Testis (tissue), 3 donors: Measurements from ENCODE around the gene TCF4. TPM values are rescaled to one million over a fixed set of nuclear protein-coding genes. Genes with fewer than 3 reads are reported as not detected.

Experiments
- DNase-seq: peaks from one replicate; pipeline ENCODE4 v3.0.0-alpha.2; 2019
- H3K27ac ChIP-seq, 2 donors: fragments of 200-600 bp; sonication (generic); one replicate each; pipeline ENCODE4 v1.5.1; 2019
- H3K27me3 ChIP-seq: fragments of 200-600 bp; sonication (generic); one replicate; pipeline ENCODE4 v1.5.1; 2019
- H3K36me3 ChIP-seq: fragments of 200-600 bp; sonication (generic); one replicate; pipeline ENCODE4 v1.5.1; 2017; ENCODE audit warnings: low read depth; ENCODE audit errors: missing control alignments
- H3K4me1 ChIP-seq: fragments of 200-600 bp; sonication (generic); one replicate; pipeline ENCODE4 v1.5.1; 2019
- H3K4me3 ChIP-seq, 2 donors: fragments of 200-600 bp; sonication (generic); one replicate each; pipeline ENCODE4 v1.5.1; 2017 to 2019
- H3K9me3 ChIP-seq: fragments of 200-600 bp; sonication (generic); one replicate; pipeline ENCODE4 v1.5.1; 2017
- POLR2A ChIP-seq: fragments of 450-650 bp; IDR thresholded peaks from one replicate; pipeline ENCODE4 v1.6.1; 2017; ENCODE audit warnings: antibody characterized with exemption, mild to moderate bottlenecking, moderate library complexity
- WGBS, 2 donors: methylation state at CpG; one replicate each; pipeline ENCODE4 v1.1.5; 2018; 5-methylcytosine and 5-hydroxymethylcytosine counted together
- intact Hi-C: fragments of 100-400 bp; cut with DNase I; formaldehyde crosslinking; loops from one replicate; pipeline ENCODE4 v1.15.1; 2023; ENCODE audit warnings: low total_unique reads
- polyA plus RNA-seq: library from polyadenylated mRNA; stranded (reverse); fragments of 350-450 nt; fragmentation: Illumina TruSeq; extraction: RNeasy Lipid Tissue Mini Kit (QIAGEN cat#74804); gene quantifications from one replicate; pipeline ENCODE4 v1.2.3, GENCODE V29; 2014; ENCODE audit warnings: low read depth, low replicate concordance; ENCODE audit not compliant: insufficient read depth
- total RNA-seq, 2 donors: library from RNA; depleted of rRNA; stranded (reverse); fragments of >200 nt; gene quantifications; one replicate each; pipeline ENCODE4 v1.2.3, GENCODE V29; 2016
- TF ChIP-seq, protein P1 (sequence below), 3 experiments: fragments of 450-650 bp in 2 of 3; fragments of 200-600 bp in 1 of 3; sonication (generic) in 1 of 3; IDR thresholded peaks; one replicate each; pipeline ENCODE4 v1.5.1; 2016 to 2019; ENCODE audit warnings: antibody characterized with exemption in 3 of 3, mild to moderate bottlenecking in 2 of 3, moderate library complexity in 1 of 3

Gene TCF4
- total and polyA plus RNA-seq, 3 donors from 2014 or later = 50.8 to 122 (median 110) TPM

DNA sequence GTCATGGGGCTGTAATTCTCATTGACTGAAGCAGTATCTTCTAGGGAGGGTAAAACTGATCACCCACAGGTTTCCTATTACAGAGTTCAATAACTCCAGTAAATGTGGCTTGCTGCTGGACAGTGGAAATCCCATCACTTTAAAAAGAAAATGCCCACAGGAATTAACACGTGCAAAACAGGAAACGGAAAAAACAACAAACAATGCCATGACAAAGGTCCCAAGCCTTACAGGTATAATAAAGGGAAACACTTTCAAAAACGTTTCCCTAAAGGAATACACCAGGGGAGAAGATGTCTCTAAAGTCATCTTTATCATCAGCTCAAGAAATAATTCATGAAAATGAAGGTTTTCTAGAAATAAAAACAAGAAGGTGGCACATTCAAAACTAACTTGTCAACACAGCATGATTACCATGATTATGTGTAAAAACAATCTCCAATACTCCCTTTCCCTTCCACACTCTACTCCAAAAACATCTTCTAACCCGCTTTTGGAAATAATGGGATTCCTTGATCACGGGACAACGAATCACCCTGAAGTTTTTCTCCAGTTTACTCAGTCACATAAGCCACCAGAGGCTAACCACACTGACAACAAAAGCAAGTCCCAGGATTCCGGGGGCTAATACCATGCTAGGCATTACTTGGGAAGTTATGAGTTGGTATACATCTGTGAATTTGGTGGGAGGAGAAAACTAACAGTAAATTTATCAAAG is 167.9 kb downstream of the TCF4 start:
- Histone ChIP-seq H3K27ac (peak overlapping the region; percentile 35 to 84), H3K36me3 (no peaks in the 10 kb centered on the region), H3K4me3 (peak overlapping the region in 1 of 2 donors; percentile 14), H3K4me1 (peaks cover 4% of the 10 kb centered on the region), H3K27me3 (no peaks in the 10 kb centered on the region), H3K9me3 (no peaks in the 10 kb centered on the region)
- intact Hi-C loops = loop anchor here (5.0 kb wide), 1 partner anchor 167 kb away; the partner anchor contains the start of gene TCF4
- DNase-seq = no peak
- 41 to 42% methylated on average over 7 of the region's 7 CpGs for WGBS, 2 donors
- TF ChIP-seq, protein P1, sequence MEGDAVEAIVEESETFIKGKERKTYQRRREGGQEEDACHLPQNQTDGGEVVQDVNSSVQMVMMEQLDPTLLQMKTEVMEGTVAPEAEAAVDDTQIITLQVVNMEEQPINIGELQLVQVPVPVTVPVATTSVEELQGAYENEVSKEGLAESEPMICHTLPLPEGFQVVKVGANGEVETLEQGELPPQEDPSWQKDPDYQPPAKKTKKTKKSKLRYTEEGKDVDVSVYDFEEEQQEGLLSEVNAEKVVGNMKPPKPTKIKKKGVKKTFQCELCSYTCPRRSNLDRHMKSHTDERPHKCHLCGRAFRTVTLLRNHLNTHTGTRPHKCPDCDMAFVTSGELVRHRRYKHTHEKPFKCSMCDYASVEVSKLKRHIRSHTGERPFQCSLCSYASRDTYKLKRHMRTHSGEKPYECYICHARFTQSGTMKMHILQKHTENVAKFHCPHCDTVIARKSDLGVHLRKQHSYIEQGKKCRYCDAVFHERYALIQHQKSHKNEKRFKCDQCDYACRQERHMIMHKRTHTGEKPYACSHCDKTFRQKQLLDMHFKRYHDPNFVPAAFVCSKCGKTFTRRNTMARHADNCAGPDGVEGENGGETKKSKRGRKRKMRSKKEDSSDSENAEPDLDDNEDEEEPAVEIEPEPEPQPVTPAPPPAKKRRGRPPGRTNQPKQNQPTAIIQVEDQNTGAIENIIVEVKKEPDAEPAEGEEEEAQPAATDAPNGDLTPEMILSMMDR (IDR thresholded peaks at IDR 0.05) = no peak
- no peak for TF ChIP-seq POLR2A

GRCh38 chr18:55419132-55419946 is 168.7 kb downstream of the TCF4 start:
- TF ChIP-seq, protein P1 (IDR thresholded peaks at IDR 0.05) = no peak
- TF ChIP-seq POLR2A = no peak
- Histone ChIP-seq H3K27me3 (no peaks in the 10 kb centered on the region), H3K4me1 (peaks cover 4% of the 10 kb centered on the region), H3K4me3 (no peak overlapping the region), H3K9me3 (no peaks in the 10 kb centered on the region), H3K27ac (peak overlapping the region; percentile 35 to 84), H3K36me3 (no peaks in the 10 kb centered on the region)
- 57 to 67% methylated on average over 5 of the region's 5 CpGs for WGBS, 2 donors
- intact Hi-C loops = loop anchor here (5.0 kb wide), 1 partner anchor 168 kb away; the partner anchor contains the start of gene TCF4
- DNase-seq = no peak

DNA sequence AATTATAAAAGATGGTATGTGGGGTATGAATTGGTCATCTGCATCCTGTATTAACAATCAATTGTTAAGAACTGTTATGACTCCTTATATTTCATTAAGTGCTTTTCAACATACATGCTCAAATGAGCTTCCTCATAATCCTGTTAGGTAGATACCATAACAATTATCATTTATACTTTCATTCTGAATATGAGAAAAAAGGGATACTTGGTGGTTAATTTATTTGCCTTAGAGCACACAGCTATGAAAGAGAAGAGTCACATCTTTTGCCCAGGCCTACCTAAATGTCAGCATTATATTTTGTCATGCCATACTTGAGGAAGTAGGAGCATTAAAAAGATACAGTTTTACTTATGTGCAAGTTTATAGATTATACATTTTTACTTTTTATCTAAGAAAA is 169.6 kb downstream of the TCF4 start:
- no peaks in the 10 kb centered on the region for H3K27me3 ChIP-seq
- H3K4me1 ChIP-seq = peaks cover 4% of the 10 kb centered on the region
- no peak for TF ChIP-seq POLR2A
- TF ChIP-seq, protein P1 (IDR thresholded peaks at IDR 0.05) = no peak
- H3K9me3 ChIP-seq = no peaks in the 10 kb centered on the region
- H3K27ac ChIP-seq = peak overlapping the region in 1 of 2 donors; percentile 84
- no peaks in the 10 kb centered on the region for H3K36me3 ChIP-seq
- H3K4me3 ChIP-seq = no peak overlapping the region
- intact Hi-C loops = loop anchor here (5.0 kb wide), 1 partner anchor 169 kb away; the partner anchor contains the start of gene TCF4
- no peak for DNase-seq

- Histone ChIP-seq H3K4me3 (no peak overlapping the region), H3K4me1 (peaks cover 4% of the 10 kb centered on the region), H3K36me3 (no peaks in the 10 kb centered on the region), H3K27ac (no peak overlapping the region), H3K9me3 (no peaks in the 10 kb centered on the region), H3K27me3 (no peaks in the 10 kb centered on the region)
- DNase-seq = no peak
- WGBS, 2 donors = 63 to 67% methylated on average over 6 of the region's 6 CpGs
- TF ChIP-seq, protein P1 (IDR thresholded peaks at IDR 0.05) = no peak
- TF ChIP-seq POLR2A = no peak
- intact Hi-C loops = loop anchor here (5.0 kb wide), 1 partner anchor 171 kb away; the partner anchor contains the start of gene TCF4
Measured at GRCh38 chr18:55416791-55417190, 171.2 kb downstream of the TCF4 start.
